ENCODE data around the gene RRBP1. TPM values are rescaled to one million over a fixed set of nuclear protein-coding genes. Genes with fewer than 3 reads are reported as not detected.

Gene RRBP1
- total RNA-seq, 1 experiment from 2014 or later = 45.3 TPM

GRCh38 chr20:17587148-17587547, 94.9 kb downstream of the RRBP1 start:
- peaks cover 9% of the 10 kb centered on the region for H3K4me1 Mint-ChIP-seq (ENCODE audit: low read depth, unreplicated experiment)

GRCh38 chr20:17586250-17586649, 95.8 kb downstream of the RRBP1 start:
- CTCF ChIA-PET = interaction anchor here (1.4 kb wide), 1 partner anchor 8 kb away, joined by 5 read pairs; no protein-coding TSS in a partner anchor
- peaks cover 10% of the 10 kb centered on the region for H3K4me1 Mint-ChIP-seq (ENCODE audit: low read depth, unreplicated experiment)
- no peaks in the 10 kb centered on the region for H3K9me3 Mint-ChIP-seq (ENCODE audit: low read depth, unreplicated experiment)
- no peak for DNase-seq
- TF ChIP-seq CTCF (IDR thresholded peaks at IDR 0.05; ENCODE audit: unreplicated experiment) = no peak
- H3K27ac Mint-ChIP-seq (ENCODE audit: unreplicated experiment) = no peak overlapping the region
- intact Hi-C loops (cut with micrococcal nuclease; ENCODE audit: unreplicated experiment) = no loop called here
- H3K27me3 Mint-ChIP-seq (ENCODE audit: unreplicated experiment) = no peaks in the 10 kb centered on the region
- H3K36me3 Mint-ChIP-seq (ENCODE audit: insufficient read depth, unreplicated experiment) = peaks cover 7% of the 10 kb centered on the region
- H3K4me3 Mint-ChIP-seq (ENCODE audit: low read depth, unreplicated experiment) = no peak overlapping the region
- BruUV-seq (replicated peaks) = no TSS peak

More at GRCh38 chr20:17587148-17587547, 94.9 kb downstream of the RRBP1 start:
- no peak for DNase-seq
- Mint-ChIP-seq H3K36me3 (ENCODE audit: insufficient read depth, unreplicated experiment) (peaks cover 5% of the 10 kb centered on the region), H3K4me3 (ENCODE audit: low read depth, unreplicated experiment) (no peak overlapping the region), H3K27me3 (ENCODE audit: unreplicated experiment) (no peaks in the 10 kb centered on the region), H3K9me3 (ENCODE audit: low read depth, unreplicated experiment) (no peaks in the 10 kb centered on the region), H3K27ac (ENCODE audit: unreplicated experiment) (no peak overlapping the region)
- CTCF ChIA-PET = no interaction called here
- intact Hi-C loops (cut with micrococcal nuclease; ENCODE audit: unreplicated experiment) = no loop called here
- no TSS peak for BruUV-seq (replicated peaks)
- no peak for TF ChIP-seq CTCF (IDR thresholded peaks at IDR 0.05; ENCODE audit: unreplicated experiment)

- no peaks in the 10 kb centered on the region for H3K9me3 Mint-ChIP-seq (ENCODE audit: low read depth, unreplicated experiment)
- no TSS peak for BruUV-seq (replicated peaks)
- H3K4me3 Mint-ChIP-seq (ENCODE audit: low read depth, unreplicated experiment) = peak overlapping the region; percentile 55
- peaks cover 9% of the 10 kb centered on the region for H3K36me3 Mint-ChIP-seq (ENCODE audit: insufficient read depth, unreplicated experiment)
- H3K4me1 Mint-ChIP-seq (ENCODE audit: low read depth, unreplicated experiment) = peaks cover 25% of the 10 kb centered on the region
- DNase-seq = no peak
- no peak for TF ChIP-seq CTCF (IDR thresholded peaks at IDR 0.05; ENCODE audit: unreplicated experiment)
- intact Hi-C loops (cut with micrococcal nuclease; ENCODE audit: unreplicated experiment) = no loop called here
- no peaks in the 10 kb centered on the region for H3K27me3 Mint-ChIP-seq (ENCODE audit: unreplicated experiment)
- H3K27ac Mint-ChIP-seq (ENCODE audit: unreplicated experiment) = peak overlapping the region; percentile 71
- CTCF ChIA-PET = interaction anchor here (1.4 kb wide), 1 partner anchor 10 kb away, joined by 5 read pairs; no protein-coding TSS in a partner anchor
Measured at GRCh38 chr20:17584689-17585088, 97.4 kb downstream of the RRBP1 start.

- no peaks in the 10 kb centered on the region for H3K9me3 Mint-ChIP-seq (ENCODE audit: low read depth, unreplicated experiment)
Measured at GRCh38 chr20:17583126-17583525, 98.9 kb downstream of the RRBP1 start.

More at GRCh38 chr20:17583126-17583525, 98.9 kb downstream of the RRBP1 start:
- BruUV-seq (replicated peaks) = no TSS peak
- Mint-ChIP-seq H3K27ac (ENCODE audit: unreplicated experiment) (no peak overlapping the region), H3K4me1 (ENCODE audit: low read depth, unreplicated experiment) (peaks cover 25% of the 10 kb centered on the region), H3K36me3 (ENCODE audit: insufficient read depth, unreplicated experiment) (peaks cover 9% of the 10 kb centered on the region), H3K27me3 (ENCODE audit: unreplicated experiment) (no peaks in the 10 kb centered on the region), H3K4me3 (ENCODE audit: low read depth, unreplicated experiment) (no peak overlapping the region)
- no peak for DNase-seq
- intact Hi-C loops (cut with micrococcal nuclease; ENCODE audit: unreplicated experiment) = no loop called here
- CTCF ChIA-PET = no interaction called here
- no peak for TF ChIP-seq CTCF (IDR thresholded peaks at IDR 0.05; ENCODE audit: unreplicated experiment)

All from Calu3 (cell line).